Measurements from ENCODE around the gene PRR3. TPM values are rescaled to one million over a fixed set of nuclear protein-coding genes. Genes with fewer than 3 reads are reported as not detected.
A peak's percentile ranks its signal among the peaks of the same experiment; 100 is the strongest.

PRR3 gene
- total and polyA plus RNA-seq, 2 of the 13 experiments (the other 11 are each of a cell fraction or from before 2014, with no cell fraction given): 14.6 to 21.2 TPM

- TF ChIP-seq MYNN (CRISPR knock-in tag; IDR thresholded peaks at IDR 0.05; ENCODE audit: low read depth) (no peak), ZBTB34 (CRISPR knock-in tag; IDR thresholded peaks at IDR 0.05) (no peak), TBL1XR1 (IDR thresholded peaks at IDR 0.05; ENCODE audit: borderline replicate concordance, low read length, partially characterized antibody) (no peak), ESRRA (CRISPR knock-in tag; IDR thresholded peaks at IDR 0.05; ENCODE audit: low read depth) (no peak), AGO1 (IDR thresholded peaks at IDR 0.05; ENCODE audit: low read depth, low read length, poor library complexity, severe bottlenecking) (peak; percentile 32), ZNF180 (CRISPR knock-in tag; IDR thresholded peaks at IDR 0.05; ENCODE audit: borderline replicate concordance, low read depth) (no peak), ZNF777 (CRISPR knock-in tag; IDR thresholded peaks at IDR 0.05) (no peak), RBFOX2 (IDR thresholded peaks at IDR 0.05; ENCODE audit: low read depth, low read length) (peak; percentile 93), ZNF619 (CRISPR knock-in tag; IDR thresholded peaks at IDR 0.05) (no peak), ZNF891 (CRISPR knock-in tag; IDR thresholded peaks at IDR 0.05) (0 out of 2 replicates have a peak, but pooled peaks have one; percentile 35), ZSCAN21 (CRISPR knock-in tag; IDR thresholded peaks at IDR 0.05; ENCODE audit: borderline replicate concordance) (no peak), PPARG (CRISPR knock-in tag; conservative IDR thresholded peaks at IDR 0.05) (no peak), TFAP4 (IDR thresholded peaks at IDR 0.05; ENCODE audit: borderline replicate concordance, low read depth) (no peak), NONO (IDR thresholded peaks at IDR 0.05) (no peak), NONO (CRISPR knock-in tag; conservative IDR thresholded peaks at IDR 0.05) (0 out of 2 replicates have a peak, but pooled peaks have one; percentile 24), TCF7 (IDR thresholded peaks at IDR 0.05; ENCODE audit: low read depth) (no peak), BRD4 (CRISPR knock-in tag; IDR thresholded peaks at IDR 0.05) (no peak), MAF1 (CRISPR knock-in tag; IDR thresholded peaks at IDR 0.05; ENCODE audit: borderline replicate concordance) (no peak), HDAC2 (CRISPR knock-in tag; IDR thresholded peaks at IDR 0.05) (no peak), JUN (CRISPR knock-in tag; IDR thresholded peaks at IDR 0.05) (no peak), AKNA (CRISPR knock-in tag; IDR thresholded peaks at IDR 0.05; ENCODE audit: borderline replicate concordance) (no peak), RBM39 (IDR thresholded peaks at IDR 0.05; ENCODE audit: low read depth, low read length, poor library complexity, severe bottlenecking) (peak; percentile 41)
Observed at GRCh38 chr6:30601815-30602641, 44.9 kb downstream of the PRR3 start (continued).
